HepG2 (cell line): ENCODE results near the gene EIF3B. TPM values are rescaled to one million over a fixed set of nuclear protein-coding genes. Genes with fewer than 3 reads are reported as not detected.

ENCODE experiments used
- CREM ChIP-seq, 2 experiments: sonication (generic) in 1 of 2; formaldehyde crosslinking in 1 of 2; IDR thresholded peaks; 2 replicates each; pipeline versions ENCODE4 v1.4.0 to v1.6.1; 2016 to 2020; ENCODE audit warnings: antibody characterized with exemption in 1 of 2, mild to moderate bottlenecking in 1 of 2, missing genetic modification reagents in 1 of 2
- ELF3 ChIP-seq: IDR thresholded peaks from 2 replicates; pipeline ENCODE4 v1.6.1; 2016; ENCODE audit warnings: missing genetic modification reagents, missing compliant biosample characterization
- GATAD1 ChIP-seq: IDR thresholded peaks from 2 replicates; pipeline ENCODE4 v1.6.1; 2016; ENCODE audit warnings: missing genetic modification reagents, missing compliant biosample characterization
- HDAC1 ChIP-seq: sonication (generic); formaldehyde crosslinking; IDR thresholded peaks from 2 replicates; pipeline ENCODE4 v1.5.1; 2020; ENCODE audit warnings: mild to moderate bottlenecking, missing genetic modification reagents
- HES4 ChIP-seq: sonication (generic); formaldehyde crosslinking; IDR thresholded peaks from 2 replicates; pipeline ENCODE4 v1.9.0; 2021; ENCODE audit warnings: mild to moderate bottlenecking, missing genetic modification reagents, borderline replicate concordance
- LBX2 ChIP-seq: sonication (generic); formaldehyde crosslinking; IDR thresholded peaks from 2 replicates; pipeline ENCODE4 v1.5.0; 2020; ENCODE audit warnings: missing genetic modification reagents, mild to moderate bottlenecking, borderline replicate concordance
- MXD4 ChIP-seq: IDR thresholded peaks from 2 replicates; pipeline ENCODE4 v1.6.1; 2016; ENCODE audit warnings: mild to moderate bottlenecking, missing biosample characterization, missing genetic modification reagents
- MXI1 ChIP-seq: IDR thresholded peaks from 3 replicates; pipeline ENCODE4 v1.6.1; 2012; ENCODE audit warnings: low read depth, low read length, inconsistent platforms, borderline replicate concordance
- NFE2L1 ChIP-seq: sonication (generic); formaldehyde crosslinking; IDR thresholded peaks from 2 replicates; pipeline ENCODE4 v1.4.0; 2020; ENCODE audit warnings: missing genetic modification reagents, mild to moderate bottlenecking, borderline replicate concordance
- NFYC ChIP-seq: IDR thresholded peaks from 2 replicates; pipeline ENCODE4 v1.6.1; 2016; ENCODE audit warnings: missing genetic modification reagents, missing compliant biosample characterization
- RFX3 ChIP-seq: IDR thresholded peaks from 2 replicates; pipeline ENCODE4 v1.6.1; 2016; ENCODE audit warnings: missing biosample characterization, missing genetic modification reagents
- SALL1 ChIP-seq: sonication (generic); formaldehyde crosslinking; IDR thresholded peaks from 2 replicates; pipeline ENCODE4 v1.8.0; 2022; ENCODE audit warnings: mild to moderate bottlenecking, missing genetic modification reagents
- SAP130 ChIP-seq: IDR thresholded peaks from 2 replicates; pipeline ENCODE4 v1.6.1; 2016; ENCODE audit warnings: low read depth
- SMARCC2 ChIP-seq: fragments of 450-650 bp; IDR thresholded peaks from 2 replicates; pipeline ENCODE4 v1.6.1; 2017; ENCODE audit warnings: antibody characterized with exemption, mild to moderate bottlenecking
- SRSF1 ChIP-seq: fragments of 200-400 bp; formaldehyde crosslinking; optimal IDR thresholded peaks from 2 replicates; pipeline ENCODE3; 2017; ENCODE audit warnings: mild to moderate bottlenecking, low read depth, low read length, moderate library complexity
- TFE3 ChIP-seq: IDR thresholded peaks from 2 replicates; pipeline ENCODE4 v1.6.1; 2016
- XRCC5 ChIP-seq: fragments of 200-400 bp; formaldehyde crosslinking; optimal IDR thresholded peaks from 2 replicates; pipeline ENCODE3; 2017; ENCODE audit warnings: mild to moderate bottlenecking, low read length
- ZNF224 ChIP-seq: sonication (generic); formaldehyde crosslinking; IDR thresholded peaks from 2 replicates; pipeline ENCODE4 v1.5.0; 2020; ENCODE audit warnings: mild to moderate bottlenecking, missing genetic modification reagents
- ZNF232 ChIP-seq: sonication (generic); formaldehyde crosslinking; IDR thresholded peaks from 2 replicates; pipeline ENCODE4 v1.4.0; 2020; ENCODE audit warnings: missing genetic modification reagents, borderline replicate concordance
- ZNF3 ChIP-seq: IDR thresholded peaks from 2 replicates; pipeline ENCODE4 v1.7.0; 2017; ENCODE audit warnings: inconsistent platforms
- ZNF33A ChIP-seq: sonication (generic); formaldehyde crosslinking; IDR thresholded peaks from 2 replicates; pipeline ENCODE4 v1.5.1; 2020; ENCODE audit warnings: missing genetic modification reagents, mild to moderate bottlenecking, moderate library complexity, borderline replicate concordance
- ZNF543 ChIP-seq: sonication (generic); formaldehyde crosslinking; IDR thresholded peaks from 2 replicates; pipeline ENCODE4 v1.4.0; 2020; ENCODE audit warnings: mild to moderate bottlenecking, missing genetic modification reagents
- ZNF672 ChIP-seq: sonication (generic); formaldehyde crosslinking; IDR thresholded peaks from 2 replicates; pipeline ENCODE4 v1.8.1; 2022; ENCODE audit warnings: missing genetic modification reagents
- ZNF780A ChIP-seq: sonication (generic); formaldehyde crosslinking; IDR thresholded peaks from 2 replicates; pipeline ENCODE4 v1.8.0; 2022; ENCODE audit warnings: mild to moderate bottlenecking, missing genetic modification reagents, moderate library complexity
- ZNF839 ChIP-seq: sonication (generic); formaldehyde crosslinking; IDR thresholded peaks from 2 replicates; pipeline ENCODE4 v1.4.0; 2020; ENCODE audit warnings: missing genetic modification reagents, mild to moderate bottlenecking, borderline replicate concordance
- ZNF883 ChIP-seq: sonication (generic); formaldehyde crosslinking; IDR thresholded peaks from 2 replicates; pipeline ENCODE4 v1.5.1; 2020; ENCODE audit warnings: mild to moderate bottlenecking, missing genetic modification reagents; ENCODE audit errors: not compliant biosample characterization
- polyA plus RNA-seq, 8 experiments: library from polyadenylated mRNA; depleted of rRNA in 3 of 8; stranded (reverse) in 7 of 8; unstranded in 1 of 8; fragments of >200 nt; fragmentation: Illumina TruSeq in 4 of 8; extraction: Trizol in 4 of 8; gene quantifications; 2 replicates each; pipeline versions ENCODE4 v1.2.1 to v1.2.3, GENCODE V29; 2011 to 2016; ENCODE audit warnings: low read depth in 4 of 8, missing spikeins in 1 of 8, mixed read lengths in 1 of 8; ENCODE audit not compliant: insufficient read depth in 1 of 8
- total RNA-seq, 5 experiments: library from RNA; depleted of rRNA; stranded (reverse); fragments of >200 nt; fragmentation: Illumina TruSeq; extraction: Trizol; gene quantifications; 2 replicates each; pipeline ENCODE4 v1.2.3, GENCODE V29; 2016; ENCODE audit warnings: low read depth in 1 of 5
- TF ChIP-seq, protein P1 (sequence below): sonication (generic); formaldehyde crosslinking; conservative IDR thresholded peaks from 2 replicates; pipeline ENCODE4 v1.4.0; 2020; ENCODE audit warnings: mild to moderate bottlenecking, missing genetic modification reagents, moderate library complexity

The EIF3B gene
- total and polyA plus RNA-seq, 2 of the 13 experiments (the other 11 are each of a cell fraction or from before 2014, with no cell fraction given), result 92.2 to 241 TPM

DNA sequence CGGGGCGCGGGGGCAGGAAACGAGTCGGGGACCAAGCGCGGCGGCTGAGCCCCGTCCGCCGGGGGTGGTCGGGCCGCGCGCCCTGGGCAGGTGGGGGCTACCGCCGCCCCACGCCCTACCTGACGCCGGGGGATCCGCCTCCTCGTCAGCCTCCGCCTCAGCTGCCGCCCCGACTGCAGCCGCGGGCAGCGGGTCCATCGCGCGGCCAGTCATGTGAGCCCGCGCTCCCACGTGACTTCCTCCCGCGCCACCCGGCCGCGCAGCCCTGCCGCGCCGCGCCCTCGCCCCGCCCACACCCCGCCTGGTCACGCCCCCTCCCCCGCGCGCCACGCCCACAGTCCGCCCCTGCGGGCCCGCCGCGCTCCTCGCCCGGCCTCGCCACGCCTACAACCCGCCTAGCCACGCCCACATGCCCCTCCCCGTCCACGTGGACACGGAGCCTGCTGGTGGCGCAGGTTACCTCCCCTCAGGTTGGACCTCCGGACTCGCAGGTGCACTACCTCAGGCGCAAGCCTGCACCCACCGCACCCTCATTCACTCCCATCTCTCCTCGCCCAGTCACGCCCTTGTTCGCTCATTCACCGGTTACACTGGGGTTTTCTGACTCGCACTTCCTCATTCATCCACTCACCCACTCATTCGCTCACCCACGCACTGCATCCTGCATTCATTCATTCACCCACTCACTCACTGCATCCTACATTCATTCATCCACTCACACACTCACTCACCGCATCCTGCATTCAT, 40.2 kb upstream of the EIF3B start, which contains the start of gene SNX8 (continued):
- TF ChIP-seq, protein P1, sequence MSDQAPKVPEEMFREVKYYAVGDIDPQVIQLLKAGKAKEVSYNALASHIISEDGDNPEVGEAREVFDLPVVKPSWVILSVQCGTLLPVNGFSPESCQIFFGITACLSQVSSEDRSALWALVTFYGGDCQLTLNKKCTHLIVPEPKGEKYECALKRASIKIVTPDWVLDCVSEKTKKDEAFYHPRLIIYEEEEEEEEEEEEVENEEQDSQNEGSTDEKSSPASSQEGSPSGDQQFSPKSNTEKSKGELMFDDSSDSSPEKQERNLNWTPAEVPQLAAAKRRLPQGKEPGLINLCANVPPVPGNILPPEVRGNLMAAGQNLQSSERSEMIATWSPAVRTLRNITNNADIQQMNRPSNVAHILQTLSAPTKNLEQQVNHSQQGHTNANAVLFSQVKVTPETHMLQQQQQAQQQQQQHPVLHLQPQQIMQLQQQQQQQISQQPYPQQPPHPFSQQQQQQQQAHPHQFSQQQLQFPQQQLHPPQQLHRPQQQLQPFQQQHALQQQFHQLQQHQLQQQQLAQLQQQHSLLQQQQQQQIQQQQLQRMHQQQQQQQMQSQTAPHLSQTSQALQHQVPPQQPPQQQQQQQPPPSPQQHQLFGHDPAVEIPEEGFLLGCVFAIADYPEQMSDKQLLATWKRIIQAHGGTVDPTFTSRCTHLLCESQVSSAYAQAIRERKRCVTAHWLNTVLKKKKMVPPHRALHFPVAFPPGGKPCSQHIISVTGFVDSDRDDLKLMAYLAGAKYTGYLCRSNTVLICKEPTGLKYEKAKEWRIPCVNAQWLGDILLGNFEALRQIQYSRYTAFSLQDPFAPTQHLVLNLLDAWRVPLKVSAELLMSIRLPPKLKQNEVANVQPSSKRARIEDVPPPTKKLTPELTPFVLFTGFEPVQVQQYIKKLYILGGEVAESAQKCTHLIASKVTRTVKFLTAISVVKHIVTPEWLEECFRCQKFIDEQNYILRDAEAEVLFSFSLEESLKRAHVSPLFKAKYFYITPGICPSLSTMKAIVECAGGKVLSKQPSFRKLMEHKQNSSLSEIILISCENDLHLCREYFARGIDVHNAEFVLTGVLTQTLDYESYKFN (CRISPR knock-in tag), result 0 out of 2 replicates have a peak, but pooled peaks have one; percentile 15
- TF ChIP-seq SRSF1 (no peak), ZNF672 (CRISPR knock-in tag) (no peak), ZNF839 (CRISPR knock-in tag) (no peak), ZNF883 (CRISPR knock-in tag) (no peak), HES4 (CRISPR knock-in tag) (peak; percentile 68), ZNF543 (CRISPR knock-in tag) (no peak), ELF3 (CRISPR knock-in tag) (peak; percentile 41; the same call in 1 of the 2 replicates), ZNF224 (CRISPR knock-in tag) (no peak), NFYC (no peak), ZNF3 (CRISPR knock-in tag) (no peak), SAP130 (CRISPR knock-in tag) (peak; percentile 91), SMARCC2 (no peak), TFE3 (peak; percentile 61; the same call in 1 of the 2 replicates), ZNF780A (no peak), ZNF232 (CRISPR knock-in tag) (no peak), XRCC5 (peak; percentile 39), NFE2L1 (CRISPR knock-in tag) (no peak), LBX2 (CRISPR knock-in tag) (peak; percentile 72; the same call in 1 of the 2 replicates), RFX3 (CRISPR knock-in tag) (no peak), SALL1 (CRISPR knock-in tag) (peak; percentile 62), GATAD1 (CRISPR knock-in tag) (peak; percentile 43; the same call in 1 of the 2 replicates), ZNF33A (CRISPR knock-in tag) (no peak), MXI1 (peak; percentile 97; the same call in 2 of the 3 replicates), CREM (IDR thresholded peaks at IDR 0.05) (no peak), CREM (CRISPR knock-in tag; IDR thresholded peaks at IDR 0.05) (no peak), MXD4 (0 out of 2 replicates have a peak, but pooled peaks have one; percentile 41), HDAC1 (CRISPR knock-in tag) (peak; percentile 72)
